Dedifferentiated amniotic fluid mesenchymal stem cell (primary cell): ENCODE data around the gene FXYD2.
"Not testable (repeated sequence)": the region's sequence is repeated elsewhere in the genome, so short reads cannot be mapped to it uniquely, and the experiment has no call there.

Experiments used
- DNase-seq: peaks from one replicate; pipeline ENCODE4 v3.0.0-alpha.2; 2016; ENCODE audit errors: extremely low spot score

Gene FXYD2

DNA sequence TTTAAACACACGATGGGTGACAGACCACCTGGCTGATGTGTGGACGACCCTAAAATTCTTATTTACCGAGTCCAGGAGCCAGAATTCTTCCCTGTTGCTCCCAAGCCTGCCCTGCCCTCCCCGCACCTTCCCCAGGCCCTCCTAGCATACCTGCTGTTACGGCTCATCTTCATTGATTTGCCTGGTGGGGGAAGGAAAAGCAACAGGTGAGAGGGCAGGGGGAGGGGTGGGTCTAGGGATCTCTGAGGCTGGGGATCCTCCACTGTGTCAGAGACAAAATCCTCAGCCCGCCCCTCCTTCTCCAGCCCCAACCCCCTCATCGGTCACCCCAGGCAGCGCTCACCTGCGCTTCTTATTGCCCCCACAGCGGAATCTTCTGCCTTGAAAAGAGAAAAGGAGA is 4.0 kb downstream of the FXYD2 start:
- no peak for DNase-seq

DNA sequence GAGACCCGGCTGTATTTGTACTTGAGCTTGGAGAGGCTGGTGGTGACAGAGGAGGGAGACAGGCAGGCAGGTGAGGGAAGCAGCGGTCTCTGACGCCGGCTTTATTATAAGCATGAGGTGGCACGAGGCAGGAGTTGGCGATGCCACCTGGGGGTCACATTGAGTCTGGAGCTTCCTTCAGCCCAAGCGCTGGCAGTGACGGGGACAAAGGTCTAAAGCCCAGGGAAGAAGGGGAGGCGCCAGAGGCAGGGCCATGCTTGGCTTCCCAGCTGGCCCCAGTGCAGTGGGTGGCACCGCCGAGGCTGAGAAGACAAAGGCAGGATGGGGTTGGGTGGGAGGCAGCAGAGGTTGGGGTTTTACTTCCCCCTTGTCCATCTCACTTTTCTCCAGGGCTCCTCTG is 4.5 kb downstream of the FXYD2 start:
- DNase-seq: no peak

DNA sequence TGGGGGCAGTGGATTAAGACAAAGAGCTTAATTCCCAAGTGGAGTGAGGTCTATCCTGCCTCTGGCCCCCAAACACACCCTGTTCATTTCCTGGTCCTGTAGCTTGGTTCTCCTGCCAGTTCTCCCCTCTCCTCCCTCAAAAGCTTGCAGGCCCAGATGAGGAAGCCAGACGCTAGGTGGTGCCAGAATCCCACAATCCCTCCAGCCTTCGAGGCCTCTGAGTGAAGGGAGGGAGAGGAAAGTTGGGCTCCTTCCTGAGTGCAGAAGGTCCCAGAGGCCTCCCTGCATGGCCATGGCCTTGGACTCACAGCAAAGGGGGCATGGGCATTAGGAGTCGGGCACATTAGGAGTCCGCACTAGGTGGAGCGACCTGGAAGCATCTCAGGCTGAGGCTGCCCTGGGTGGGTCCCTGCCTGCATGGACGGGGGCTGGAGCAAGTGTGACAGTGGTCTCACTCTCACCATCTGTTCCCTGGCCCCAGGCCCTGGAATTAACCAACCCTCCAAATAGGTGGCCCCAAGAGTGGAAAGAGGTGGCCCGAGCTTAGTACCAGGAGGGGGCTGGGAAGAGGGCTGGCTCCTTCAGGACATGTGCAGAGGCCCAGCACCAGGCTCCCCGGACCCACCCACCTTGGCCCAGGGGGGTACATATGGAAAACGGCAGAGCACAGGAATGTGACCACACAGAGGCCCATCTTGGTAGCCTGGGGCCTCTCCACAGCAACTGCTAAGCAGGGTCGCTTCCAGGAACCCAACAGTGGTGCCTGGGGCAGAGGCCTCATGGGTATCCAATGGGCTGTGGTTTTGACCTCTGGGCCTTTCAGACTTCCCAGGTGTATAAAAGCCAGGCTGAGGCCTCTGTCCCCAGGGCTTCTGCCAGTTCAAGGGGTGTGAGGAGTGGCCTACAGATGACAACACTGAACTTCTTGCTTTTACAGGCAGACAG is 5.2 kb downstream of the FXYD2 start:
- DNase-seq: no peak

DNA sequence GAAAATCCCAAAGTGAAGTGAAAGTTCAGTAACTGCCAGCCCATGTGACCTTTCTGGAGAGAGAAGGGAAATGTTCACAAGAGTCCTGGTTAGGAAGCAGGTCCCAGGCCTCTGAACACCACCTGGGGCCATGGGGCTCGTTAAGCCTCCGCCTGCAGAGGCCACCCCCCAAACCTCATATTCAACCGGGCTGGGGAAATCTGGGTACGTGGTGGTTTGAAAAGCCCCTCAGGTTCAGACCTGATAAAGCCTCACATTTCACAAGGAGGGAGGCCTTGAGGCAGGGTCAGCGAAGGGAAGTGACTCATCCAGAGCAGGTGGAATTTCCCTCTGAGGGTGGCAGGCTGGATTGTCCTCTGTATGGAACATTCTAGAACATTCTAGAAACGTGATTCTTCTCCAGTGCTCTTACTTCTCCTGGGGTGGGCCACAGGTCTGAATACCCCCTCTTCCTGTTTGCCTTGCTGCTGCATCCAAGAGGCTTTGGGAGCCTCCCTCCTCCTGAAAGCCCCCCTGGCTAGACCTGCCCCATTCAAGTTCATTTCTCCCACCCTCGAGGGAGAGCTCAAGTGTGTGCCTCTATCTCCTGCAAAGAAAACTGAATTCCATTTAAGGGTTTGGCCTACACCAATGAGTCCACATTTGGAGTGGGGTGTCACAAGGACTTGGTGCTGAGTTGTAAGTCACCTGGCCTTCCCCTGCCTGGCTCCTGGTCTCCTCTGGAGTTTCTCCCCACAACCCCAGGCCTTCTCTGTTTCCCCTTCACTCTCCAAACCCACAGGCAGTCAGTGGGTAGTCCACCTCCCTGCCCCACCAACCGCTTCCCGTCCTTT is 6.3 kb downstream of the FXYD2 start:
- DNase-seq: no peak

DNA sequence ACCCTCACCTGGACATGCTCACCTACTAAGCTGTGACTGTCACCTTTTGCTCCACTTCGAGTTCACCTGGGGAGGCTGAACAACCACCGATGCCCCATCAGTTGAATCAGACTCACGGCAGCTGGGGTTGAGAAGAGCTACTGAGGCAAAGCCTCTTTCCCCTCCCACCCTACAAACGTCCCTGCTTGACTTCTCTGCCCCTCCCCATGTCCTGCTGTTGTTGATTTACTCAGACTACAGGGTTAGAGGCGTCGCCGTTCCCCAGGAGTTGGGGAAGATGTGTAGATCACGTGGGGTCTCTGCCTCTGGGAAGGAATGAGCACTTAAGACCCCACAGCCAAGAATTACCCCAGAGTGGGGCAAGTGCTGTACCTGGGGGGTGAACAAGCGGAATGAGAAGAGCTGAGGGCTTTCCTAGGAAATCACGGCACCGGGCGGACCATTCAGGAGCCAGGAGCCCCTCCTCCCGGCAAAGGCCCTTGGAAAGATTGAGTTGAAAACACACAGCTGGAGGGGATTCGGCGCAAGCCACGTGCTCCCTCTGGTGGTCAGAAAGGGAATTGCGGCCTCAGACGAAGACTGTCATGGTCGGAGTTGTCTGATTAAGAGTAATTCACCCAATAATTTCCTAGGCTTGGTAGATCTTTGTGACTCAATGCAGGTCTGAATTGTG is 7.0 kb downstream of the FXYD2 start:
- DNase-seq: peak; percentile 80

DNA sequence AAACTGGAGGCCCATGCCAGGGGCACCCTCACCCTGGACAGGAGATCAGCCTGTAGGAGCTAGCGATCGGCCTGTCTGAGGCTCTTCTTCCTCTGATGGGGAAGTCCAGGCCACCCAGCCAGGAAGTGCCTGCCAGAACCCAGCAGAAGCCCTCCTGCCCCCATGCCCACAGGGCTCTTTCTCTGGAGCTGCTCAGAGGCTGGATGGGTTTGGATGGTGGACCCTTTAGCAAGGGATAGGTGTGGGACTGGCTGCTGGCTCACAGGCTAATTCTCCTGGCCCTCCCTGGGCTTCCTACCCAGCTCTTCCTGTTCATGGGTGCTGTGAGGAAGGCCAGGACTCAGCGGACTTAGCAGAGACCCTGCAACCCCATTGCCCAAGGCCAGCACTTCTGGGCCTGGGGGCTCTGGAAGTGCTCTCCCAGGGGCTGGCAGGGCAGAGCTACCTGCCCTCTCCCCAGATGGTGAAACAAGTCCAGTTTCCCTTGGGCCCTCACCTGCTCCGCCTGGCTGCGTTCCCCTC is 7.6 kb downstream of the FXYD2 start:
- no peak for DNase-seq

DNA sequence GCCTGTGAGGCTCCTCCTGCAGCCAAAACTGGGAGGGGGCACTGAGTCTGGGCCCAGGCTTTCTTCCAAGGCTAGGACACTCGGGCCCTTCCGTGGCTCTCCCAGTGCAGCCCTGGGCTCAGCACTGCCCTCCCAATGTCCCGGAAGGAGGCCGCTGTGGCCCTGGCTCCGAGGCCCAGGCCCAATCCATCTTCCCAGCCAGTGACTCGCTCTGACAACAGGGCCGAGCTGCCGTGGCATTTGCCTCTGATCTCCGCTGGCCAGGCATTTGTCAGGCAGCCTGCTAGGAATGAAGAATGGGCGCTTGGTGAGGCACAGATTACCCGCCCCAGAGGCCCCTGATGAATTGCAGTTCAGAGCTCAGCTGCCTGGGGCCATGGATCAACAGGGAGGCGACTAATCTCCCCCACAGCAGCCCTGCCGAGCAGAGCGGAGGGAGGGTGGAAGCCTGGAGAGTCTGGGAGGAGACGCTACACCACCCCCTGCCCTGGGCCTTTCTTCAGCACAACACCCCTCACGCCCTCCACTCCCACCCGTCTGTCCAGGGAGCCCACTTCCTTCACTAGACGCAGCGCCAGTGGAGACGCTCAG is 8.3 kb downstream of the FXYD2 start:
- DNase-seq: no peak

DNA sequence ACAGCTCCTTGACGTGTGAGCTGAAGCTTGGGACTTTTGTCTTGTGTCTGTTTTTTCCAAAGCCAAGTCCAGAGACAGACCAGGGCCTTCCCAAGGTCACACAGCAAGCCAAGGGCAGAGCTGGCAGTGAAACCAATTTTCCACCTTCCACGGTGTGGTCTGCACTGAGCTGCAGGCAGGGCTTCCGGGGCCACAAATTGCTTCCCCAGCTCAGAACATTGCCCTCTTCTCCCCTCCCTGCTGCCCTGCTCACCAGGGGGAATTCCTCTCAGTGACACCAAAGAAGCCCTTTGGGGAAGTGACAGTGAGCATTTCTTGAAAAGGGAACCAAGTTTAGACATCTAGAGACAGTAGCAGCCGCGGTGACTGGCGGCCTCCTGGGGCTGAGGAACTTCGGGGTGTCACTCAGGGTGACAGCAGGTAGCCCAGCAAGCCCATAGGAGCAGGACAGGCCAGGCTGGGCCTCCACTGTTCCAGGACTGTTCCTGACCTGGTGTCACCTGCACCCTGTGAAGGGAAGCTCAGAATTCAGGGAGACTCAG is 9.2 kb downstream of the FXYD2 start:
- no peak for DNase-seq

DNA sequence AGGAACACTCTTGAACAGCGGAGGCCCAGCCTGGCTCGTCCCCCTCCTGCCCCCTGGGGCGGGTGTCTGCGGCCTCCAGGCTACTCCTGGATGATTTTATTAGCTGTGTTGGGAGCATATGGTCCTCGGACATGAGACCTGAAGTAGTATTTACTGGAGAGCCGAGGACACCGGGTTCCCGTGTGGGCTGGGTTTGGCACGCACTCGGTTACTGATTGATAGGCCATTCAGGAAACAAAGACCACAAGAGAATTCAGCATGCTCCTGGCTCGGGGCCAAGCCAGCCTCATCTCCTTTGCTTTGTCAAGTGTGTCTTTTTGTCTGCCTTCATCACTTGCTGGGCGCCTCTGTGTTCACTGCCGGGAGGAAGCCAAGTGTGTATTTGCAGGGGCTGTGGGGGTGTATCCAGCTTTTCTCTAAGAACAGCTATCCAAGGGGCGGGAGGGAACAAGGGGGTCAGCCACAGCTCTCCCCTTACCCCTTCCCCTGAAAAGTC is 9.7 kb downstream of the FXYD2 start:
- no peak for DNase-seq

DNA sequence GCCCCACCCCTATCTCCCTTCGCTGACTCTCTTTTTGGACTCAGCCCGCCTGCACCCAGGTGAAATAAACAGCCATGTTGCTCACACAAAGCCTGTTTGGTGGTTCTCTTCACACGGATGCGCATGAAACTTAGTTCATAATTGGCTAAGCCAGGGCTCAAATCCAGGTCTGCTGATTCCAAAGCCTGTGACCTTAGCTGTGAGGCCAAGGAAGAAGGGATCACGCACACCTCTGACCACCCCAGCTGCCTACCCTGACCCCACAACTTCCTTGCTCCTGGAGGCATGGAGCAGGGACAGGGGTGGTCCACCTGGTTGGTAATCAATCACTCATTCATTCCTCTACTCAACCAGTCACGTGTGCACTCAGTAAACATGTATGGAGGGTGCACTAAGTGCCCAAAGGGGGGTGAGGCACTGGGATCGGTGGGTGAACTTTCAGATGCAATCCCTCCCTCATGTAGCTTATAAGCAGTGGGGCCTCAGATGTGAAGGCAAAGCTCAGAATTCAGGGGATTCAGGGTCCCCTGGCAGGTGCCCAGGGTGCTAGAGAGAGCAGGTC is 10.3 kb downstream of the FXYD2 start:
- no peak for DNase-seq

DNA sequence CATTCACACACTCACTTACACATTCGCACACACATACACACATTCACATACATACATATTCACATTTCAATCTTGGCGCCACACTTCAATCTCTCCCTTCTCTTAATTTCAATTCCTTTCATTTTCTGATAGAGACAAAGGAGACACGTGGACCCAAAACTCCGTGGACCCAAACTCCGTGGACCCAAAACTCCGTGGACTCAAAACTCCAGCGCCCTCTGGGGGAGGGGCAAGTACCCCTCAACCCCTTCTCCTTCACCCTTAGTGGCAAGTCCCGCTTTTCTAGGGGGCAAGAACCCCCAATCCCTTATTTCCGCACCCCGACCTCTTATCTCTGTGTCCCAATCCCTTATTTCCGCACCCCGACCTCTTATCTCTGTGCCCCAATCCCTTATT is 14.5 kb downstream of the FXYD2 start:
- DNase-seq: not testable (repeated sequence)

DNA sequence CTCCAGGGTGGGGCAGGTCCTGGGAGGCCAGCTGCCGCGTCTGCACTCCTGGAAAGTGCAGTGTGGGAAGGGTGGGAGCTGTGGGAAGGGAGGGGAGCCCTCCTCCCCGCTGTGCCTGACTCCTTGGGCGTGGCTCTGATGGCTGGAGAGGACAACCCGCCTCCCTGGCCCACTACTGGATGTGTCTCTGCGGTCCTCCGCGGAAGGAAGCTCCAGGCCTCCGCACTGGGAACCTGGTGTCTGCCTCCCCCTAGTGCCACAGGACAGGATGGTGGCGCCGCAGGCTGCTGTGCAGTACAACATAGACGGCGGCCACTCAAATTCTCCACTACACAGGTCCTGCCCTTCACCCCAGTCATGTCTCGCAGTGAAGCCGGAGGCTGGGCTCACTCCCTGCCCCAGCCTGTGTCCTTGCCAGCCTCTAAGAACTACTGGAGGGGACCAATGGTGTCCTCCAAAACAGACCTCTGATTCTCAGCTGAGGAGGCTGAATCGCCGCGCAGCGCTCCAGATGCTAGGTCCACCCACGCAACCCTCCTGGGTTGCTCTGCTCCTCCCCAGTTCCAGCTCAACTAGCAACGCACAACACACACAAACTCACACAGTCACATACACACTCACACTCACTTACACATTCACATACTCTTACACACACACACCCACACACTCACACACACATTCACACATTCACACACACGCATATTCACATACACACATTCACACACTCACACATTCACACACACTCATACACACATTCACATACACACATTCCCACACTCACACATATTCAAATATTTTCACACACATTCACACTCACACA is 15.1 kb downstream of the FXYD2 start:
- DNase-seq: no peak

DNA sequence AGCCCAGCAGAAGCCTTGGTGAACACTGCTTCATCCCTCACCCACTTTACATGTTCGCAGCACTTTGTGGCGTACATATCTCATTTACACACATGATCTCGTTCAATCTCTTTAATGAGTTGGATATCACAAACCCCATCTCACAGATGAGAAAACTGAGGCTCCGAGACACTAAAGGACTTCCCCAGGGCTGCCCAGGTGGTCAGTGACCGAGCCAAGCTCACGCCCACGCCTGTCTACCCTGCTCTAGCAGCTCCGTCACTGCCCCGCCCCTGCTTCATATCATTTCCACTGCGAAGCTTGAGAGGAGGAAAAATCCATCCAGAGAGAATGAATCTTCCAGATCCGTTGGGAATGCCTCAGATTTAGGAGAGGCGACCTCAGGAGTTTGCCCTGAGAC is 15.8 kb downstream of the FXYD2 start:
- DNase-seq: no peak

DNA sequence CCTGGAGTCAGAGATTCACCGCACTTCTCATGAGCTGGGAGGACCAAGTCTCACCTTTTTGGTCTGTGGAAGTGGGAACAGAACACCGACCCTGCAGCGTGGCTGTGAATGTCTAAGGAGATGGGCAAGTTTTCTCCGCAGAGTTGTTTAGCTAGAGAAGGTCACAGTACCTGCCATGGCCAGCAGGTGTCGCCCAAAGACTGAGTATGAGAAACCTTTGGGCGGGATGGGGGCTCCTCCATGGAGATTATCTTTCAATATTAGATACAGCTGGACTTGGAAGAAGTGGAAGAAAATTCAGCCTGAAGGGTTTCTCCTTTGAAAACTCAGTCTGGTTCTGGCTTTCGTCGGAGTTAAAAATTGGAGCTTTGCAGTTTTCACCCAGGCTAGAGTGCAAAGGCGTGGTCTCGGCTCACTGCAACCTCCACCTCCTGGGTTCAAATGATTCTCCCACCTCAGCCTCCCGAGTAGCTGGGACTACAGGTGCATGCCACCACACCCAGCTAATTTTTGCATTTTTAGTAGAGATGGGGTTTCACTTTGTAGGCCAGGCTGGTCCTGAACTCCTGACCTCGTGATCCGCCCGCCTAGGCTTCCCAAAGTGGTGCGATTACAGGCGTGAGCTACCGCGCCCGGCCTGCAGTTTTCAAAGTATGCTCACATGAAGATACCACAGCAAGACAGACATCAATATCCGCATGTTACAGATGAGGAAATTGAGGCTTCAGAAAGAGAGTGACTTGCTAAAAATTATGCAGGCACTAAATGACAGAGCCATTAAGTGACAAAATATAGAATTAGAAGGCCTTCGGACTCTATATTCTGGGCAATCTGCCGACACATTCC is 16.8 kb downstream of the FXYD2 start:
- peak; percentile 47 for DNase-seq

DNA sequence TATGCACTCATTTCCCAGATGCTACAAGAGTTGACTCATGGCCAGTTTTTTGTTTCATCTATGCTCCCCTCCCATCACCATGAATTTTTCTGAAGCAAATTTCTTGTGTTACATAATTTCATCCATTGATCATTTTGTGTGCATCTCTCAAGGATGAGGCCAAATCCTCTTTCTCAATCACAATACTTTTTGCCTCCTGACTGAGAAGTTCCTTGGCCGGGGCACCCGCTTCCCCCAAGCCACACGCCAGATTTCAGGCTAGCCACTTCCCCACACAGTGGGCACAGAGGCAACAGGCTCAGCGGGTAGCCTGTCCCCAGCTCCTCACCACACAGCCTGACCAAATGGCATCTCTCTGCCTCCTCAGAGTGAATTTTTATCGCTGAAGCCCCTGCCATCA is 17.7 kb downstream of the FXYD2 start:
- no peak for DNase-seq

DNA sequence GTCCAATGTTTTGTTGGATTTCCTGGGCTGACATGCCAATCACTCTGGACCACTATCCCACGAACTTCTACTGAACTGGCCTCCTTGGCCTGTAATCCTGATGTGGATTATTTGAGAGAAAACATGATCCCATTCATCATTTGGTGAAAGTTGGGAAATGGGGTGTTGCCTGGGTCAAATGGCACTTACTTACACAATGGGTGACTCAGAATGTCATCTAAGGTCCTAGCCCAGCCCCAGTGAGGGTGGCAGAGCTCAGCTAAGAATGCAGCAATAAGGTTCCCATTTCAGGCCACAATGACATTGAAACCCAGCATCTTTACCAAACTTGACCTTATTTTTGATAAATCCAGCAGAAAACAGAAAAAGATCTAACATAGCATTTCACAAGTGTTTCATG is 19.5 kb downstream of the FXYD2 start:
- no peak for DNase-seq

DNA sequence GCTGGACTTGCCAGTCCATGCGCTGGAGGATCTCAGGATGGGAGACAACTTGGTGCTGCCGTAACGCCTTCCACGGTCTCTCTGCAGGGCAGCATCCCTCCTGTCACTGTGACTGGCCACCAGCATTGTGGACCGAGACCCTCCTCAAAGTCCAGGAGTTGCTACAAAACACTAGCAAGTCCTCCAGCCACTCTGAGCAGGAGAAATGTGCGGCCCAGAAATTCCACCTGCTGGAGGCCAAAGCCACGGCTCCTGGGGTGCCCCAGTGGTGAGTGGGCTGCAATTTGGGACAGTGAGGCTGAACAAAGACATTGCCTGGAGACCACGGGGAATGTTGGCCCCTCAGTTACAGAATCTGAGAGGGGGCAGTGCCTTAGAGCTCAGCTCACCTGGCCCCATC is 20.6 kb downstream of the FXYD2 start:
- DNase-seq: no peak

DNA sequence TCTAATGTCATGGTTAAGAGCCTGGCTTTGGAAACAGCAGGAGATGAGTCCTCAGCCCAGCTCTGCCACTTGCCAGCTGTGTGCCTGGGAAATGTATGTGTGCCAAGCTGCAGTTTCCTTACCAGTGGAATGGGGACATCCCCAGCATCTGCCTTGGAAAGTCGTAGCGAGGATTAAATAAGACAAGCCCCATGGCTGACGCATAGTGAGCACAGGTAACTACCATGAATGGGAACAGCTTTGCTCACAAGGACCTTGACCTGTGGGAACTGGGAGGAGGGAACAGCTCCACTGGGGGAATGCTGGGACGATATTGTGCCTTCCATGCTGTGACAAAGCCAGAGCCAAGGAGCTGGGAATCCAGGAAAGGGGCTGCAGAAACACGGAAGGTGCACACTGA is 24.9 kb downstream of the FXYD2 start:
- no peak for DNase-seq

DNA sequence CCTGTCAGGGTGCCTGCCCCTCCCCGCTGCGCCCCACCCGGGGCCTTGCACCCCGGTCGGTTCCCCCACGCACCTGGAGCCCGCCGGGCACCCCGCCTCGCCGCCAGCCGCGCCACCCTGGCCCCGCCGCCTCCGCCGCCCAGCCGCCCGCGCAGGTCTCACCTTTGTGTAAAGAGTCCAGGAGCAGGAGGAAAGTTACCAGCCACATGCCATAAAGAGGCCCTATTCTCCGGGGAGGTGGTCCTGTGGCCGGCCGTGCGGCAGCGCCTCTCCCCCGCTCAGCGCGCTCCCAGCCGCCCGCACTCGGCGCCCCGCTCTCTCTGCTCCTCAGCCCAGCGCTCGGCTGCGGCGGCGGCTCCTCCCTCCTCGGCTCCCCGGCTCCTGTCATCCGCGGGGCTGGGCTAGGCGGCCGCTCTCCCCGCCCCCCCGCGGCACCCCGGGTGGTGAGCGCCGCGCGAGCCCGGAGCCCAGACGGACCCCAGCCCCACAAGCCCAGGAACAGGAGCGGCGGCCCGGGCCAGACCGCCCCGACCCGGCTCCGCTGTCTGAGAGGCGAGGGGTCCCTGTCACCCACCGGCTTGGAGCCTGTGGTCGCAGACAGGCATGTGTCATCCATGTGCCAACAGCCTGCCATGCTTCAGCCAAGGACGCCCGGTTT is 27.5 kb downstream of the FXYD2 start, which contains the start of gene DSCAML1:
Gene DSCAML1, minus strand, starts transcription at position 345 of the 658 bp plus-strand sequence. Its CDS starts 137 bp downstream, at position 208.
- DNase-seq: no peak
